Neural cell (in vitro differentiated cells): ENCODE results near the gene MYOM1. TPM values are rescaled to one million over a fixed set of nuclear protein-coding genes. Genes with fewer than 3 reads are reported as not detected.

ENCODE experiments used
- H2AFZ ChIP-seq: fragments of 200-600, 300-800 bp; sonication (generic), shearing (Covaris generic); 2 replicates; pipeline ENCODE4 v1.6.0; 2014; ENCODE audit warnings: low read depth, mild to moderate bottlenecking, antibody characterized with exemption, low read length, moderate library complexity
- H3F3A ChIP-seq: fragments of 200-600 bp; shearing (Covaris generic); 2 replicates; pipeline ENCODE4 v1.6.1; 2016; ENCODE audit warnings: mild to moderate bottlenecking, moderate library complexity, mixed read lengths, antibody characterized with exemption, low read length; ENCODE audit not compliant: insufficient read depth, poor library complexity, severe bottlenecking
- H3K27ac ChIP-seq: fragments of 200-600, 300-800 bp; sonication (generic), shearing (Covaris generic); 2 replicates; pipeline ENCODE4 v1.5.1; 2014; ENCODE audit warnings: mild to moderate bottlenecking, low read length, moderate library complexity
- H3K27me3 ChIP-seq: fragments of 300-800, 200-600 bp; sonication (generic), shearing (Covaris generic); 2 replicates; pipeline ENCODE4 v1.6.0; 2014; ENCODE audit warnings: mild to moderate bottlenecking, low read depth, low read length, moderate library complexity; ENCODE audit not compliant: insufficient read depth
- H3K36me3 ChIP-seq: fragments of 300-800, 200-600 bp; sonication (generic), shearing (Covaris generic); 2 replicates; pipeline ENCODE4 v1.5.1; 2014; ENCODE audit warnings: mild to moderate bottlenecking, antibody characterized with exemption, low read length, moderate library complexity; ENCODE audit not compliant: insufficient read depth
- H3K4me2 ChIP-seq: fragments of 300-800, 200-600 bp; sonication (generic), shearing (Covaris generic); 2 replicates; pipeline ENCODE4 v1.6.0; 2014; ENCODE audit warnings: mild to moderate bottlenecking, low read length
- H3K4me3 ChIP-seq: fragments of 300-800, 200-600 bp; sonication (generic), shearing (Covaris generic); 2 replicates; pipeline ENCODE4 v1.5.1; 2014; ENCODE audit warnings: mild to moderate bottlenecking, low read length, moderate library complexity
- H3K79me2 ChIP-seq: fragments of 200-600 bp; shearing (Covaris generic); replicated peaks from 2 replicates; pipeline ENCODE4 v1.6.0; 2014; ENCODE audit warnings: mild to moderate bottlenecking, low read length, moderate library complexity; ENCODE audit not compliant: insufficient read depth
- H3K9ac ChIP-seq: fragments of 300-800, 200-600 bp; sonication (generic), shearing (Covaris generic); 2 replicates; pipeline ENCODE4 v1.6.1; 2016; ENCODE audit warnings: mild to moderate bottlenecking, low read length, mixed read lengths
- H3K9me2 ChIP-seq: fragments of 200-600 bp; shearing (Covaris generic); 2 replicates; pipeline ENCODE4 v1.6.1; 2016; ENCODE audit warnings: mild to moderate bottlenecking, low read length, mixed read lengths; ENCODE audit not compliant: insufficient read depth
- H3K9me3 ChIP-seq: fragments of 200-600, 300-800 bp; sonication (generic), shearing (Covaris generic); 2 replicates; pipeline ENCODE4 v1.6.1; 2016; ENCODE audit warnings: mild to moderate bottlenecking, mixed run types, low read length, moderate library complexity, mixed read lengths
- H4K20me1 ChIP-seq: fragments of 200-600 bp; shearing (Covaris generic); 2 replicates; pipeline ENCODE4 v1.6.1; 2016; ENCODE audit warnings: mild to moderate bottlenecking, mixed run types; ENCODE audit not compliant: insufficient read depth
- EP300 ChIP-seq: fragments of 450-650 bp; conservative IDR thresholded peaks from 2 replicates; pipeline ENCODE4 v1.6.1; 2014; ENCODE audit warnings: antibody characterized with exemption, mild to moderate bottlenecking, moderate library complexity; ENCODE audit not compliant: poor library complexity, severe bottlenecking
- EZH2 ChIP-seq: fragments of 200-600, 300-800 bp; shearing (Covaris generic), sonication (generic); IDR thresholded peaks from 2 replicates; pipeline ENCODE4 v1.6.1; 2014; ENCODE audit warnings: antibody characterized with exemption, low read length, borderline replicate concordance, mild to moderate bottlenecking; ENCODE audit not compliant: insufficient read depth, poor library complexity, severe bottlenecking
- MXI1 ChIP-seq: fragments of 450-650 bp; conservative IDR thresholded peaks from 2 replicates; pipeline ENCODE4 v1.6.1; 2014; ENCODE audit warnings: antibody characterized with exemption, mild to moderate bottlenecking; ENCODE audit not compliant: poor library complexity, severe bottlenecking
- POLR2AphosphoS5 ChIP-seq: IDR thresholded peaks from 2 replicates; pipeline ENCODE4 v1.6.1; 2012
- RAD21 ChIP-seq: fragments of 450-650 bp; conservative IDR thresholded peaks from 2 replicates; pipeline ENCODE4 v1.6.1; 2014; ENCODE audit warnings: antibody characterized with exemption, mild to moderate bottlenecking, moderate library complexity
- SMC3 ChIP-seq: fragments of 450-650 bp; conservative IDR thresholded peaks from 2 replicates; pipeline ENCODE4 v1.6.1; 2014; ENCODE audit warnings: antibody characterized with exemption, mild to moderate bottlenecking, moderate library complexity; ENCODE audit not compliant: poor library complexity
- TAF1 ChIP-seq: IDR thresholded peaks from 2 replicates; pipeline ENCODE4 v1.6.1; 2012; ENCODE audit warnings: low read depth
- polyA plus RNA-seq: library from polyadenylated mRNA; depleted of rRNA; stranded (reverse); fragments of >200 nt; gene quantifications from 2 replicates; pipeline ENCODE4 v1.2.3, GENCODE V29; 2014
- TF ChIP-seq, protein P1 (sequence below): IDR thresholded peaks from 2 replicates; pipeline ENCODE4 v1.6.1; 2012; ENCODE audit warnings: borderline replicate concordance
- TF ChIP-seq, protein P2 (sequence below): fragments of 450-650 bp; IDR thresholded peaks from 2 replicates; pipeline ENCODE4 v1.5.1; 2014; ENCODE audit warnings: antibody characterized with exemption, mild to moderate bottlenecking, moderate library complexity; ENCODE audit not compliant: poor library complexity, severe bottlenecking

MYOM1 gene
- polyA plus RNA-seq, 1 donor from 2014 or later: 1.7 TPM

DNA sequence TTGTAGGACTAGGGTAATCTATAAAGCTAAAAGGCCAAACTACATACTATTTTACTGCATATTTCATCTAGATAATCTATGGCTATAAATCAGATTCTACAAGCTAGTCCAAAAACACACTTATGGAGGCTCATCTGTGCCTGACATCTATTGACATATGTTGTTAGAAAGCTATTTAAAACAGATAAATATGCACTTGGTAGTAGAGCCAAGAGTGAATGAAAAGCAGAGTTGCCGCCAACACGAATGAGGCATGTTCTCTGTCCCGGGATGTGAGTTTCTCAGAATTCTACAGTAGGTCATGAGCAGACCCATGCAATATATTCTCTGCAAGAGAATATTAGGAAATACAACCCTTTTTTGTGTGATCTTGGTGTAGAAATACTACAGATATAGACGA lies 140.1 kb downstream of the MYOM1 start:
- Histone ChIP-seq H3K4me2 (no peak overlapping the region), H3K4me3 (no peak overlapping the region), H4K20me1 (no peaks in the 10 kb centered on the region), H2AFZ (no peak overlapping the region), H3K36me3 (no peaks in the 10 kb centered on the region), H3K79me2 (no peaks in the 10 kb centered on the region), H3K27ac (no peak overlapping the region), H3K27me3 (no peaks in the 10 kb centered on the region), H3K9me3 (no peaks in the 10 kb centered on the region), H3K9ac (no peak overlapping the region), H3K9me2 (no peaks in the 10 kb centered on the region), H3F3A (no peaks in the 10 kb centered on the region)
- no peak for TF ChIP-seq TAF1
- no peak for TF ChIP-seq EP300
- no peak for TF ChIP-seq EZH2
- TF ChIP-seq, protein P1, sequence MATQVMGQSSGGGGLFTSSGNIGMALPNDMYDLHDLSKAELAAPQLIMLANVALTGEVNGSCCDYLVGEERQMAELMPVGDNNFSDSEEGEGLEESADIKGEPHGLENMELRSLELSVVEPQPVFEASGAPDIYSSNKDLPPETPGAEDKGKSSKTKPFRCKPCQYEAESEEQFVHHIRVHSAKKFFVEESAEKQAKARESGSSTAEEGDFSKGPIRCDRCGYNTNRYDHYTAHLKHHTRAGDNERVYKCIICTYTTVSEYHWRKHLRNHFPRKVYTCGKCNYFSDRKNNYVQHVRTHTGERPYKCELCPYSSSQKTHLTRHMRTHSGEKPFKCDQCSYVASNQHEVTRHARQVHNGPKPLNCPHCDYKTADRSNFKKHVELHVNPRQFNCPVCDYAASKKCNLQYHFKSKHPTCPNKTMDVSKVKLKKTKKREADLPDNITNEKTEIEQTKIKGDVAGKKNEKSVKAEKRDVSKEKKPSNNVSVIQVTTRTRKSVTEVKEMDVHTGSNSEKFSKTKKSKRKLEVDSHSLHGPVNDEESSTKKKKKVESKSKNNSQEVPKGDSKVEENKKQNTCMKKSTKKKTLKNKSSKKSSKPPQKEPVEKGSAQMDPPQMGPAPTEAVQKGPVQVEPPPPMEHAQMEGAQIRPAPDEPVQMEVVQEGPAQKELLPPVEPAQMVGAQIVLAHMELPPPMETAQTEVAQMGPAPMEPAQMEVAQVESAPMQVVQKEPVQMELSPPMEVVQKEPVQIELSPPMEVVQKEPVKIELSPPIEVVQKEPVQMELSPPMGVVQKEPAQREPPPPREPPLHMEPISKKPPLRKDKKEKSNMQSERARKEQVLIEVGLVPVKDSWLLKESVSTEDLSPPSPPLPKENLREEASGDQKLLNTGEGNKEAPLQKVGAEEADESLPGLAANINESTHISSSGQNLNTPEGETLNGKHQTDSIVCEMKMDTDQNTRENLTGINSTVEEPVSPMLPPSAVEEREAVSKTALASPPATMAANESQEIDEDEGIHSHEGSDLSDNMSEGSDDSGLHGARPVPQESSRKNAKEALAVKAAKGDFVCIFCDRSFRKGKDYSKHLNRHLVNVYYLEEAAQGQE: no peak

DNA sequence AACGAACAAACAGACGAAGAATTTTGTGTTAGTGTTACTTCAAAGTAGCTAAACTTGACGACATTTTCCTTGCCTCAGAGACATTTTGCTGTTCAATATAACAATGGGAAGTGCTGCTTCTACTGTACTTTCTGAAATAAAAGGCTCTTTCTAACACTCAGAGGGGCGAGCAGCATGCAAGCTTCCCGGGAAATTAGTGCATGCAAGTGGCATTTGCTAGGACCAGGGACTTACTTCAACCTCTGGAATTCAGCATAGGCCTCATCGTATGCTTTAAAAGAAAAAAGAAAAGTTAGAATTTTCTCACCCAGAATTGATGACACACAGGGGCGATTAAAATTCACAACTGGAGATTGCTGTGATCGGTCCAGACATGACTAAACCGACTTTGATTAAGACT lies 144.3 kb downstream of the MYOM1 start:
- H3K27ac ChIP-seq: no peak overlapping the region

More for the DNA sequence above, 144.3 kb downstream of the MYOM1 start:
- Histone ChIP-seq H3K4me3 (no peak overlapping the region), H3K79me2 (no peaks in the 10 kb centered on the region), H3K36me3 (no peaks in the 10 kb centered on the region), H4K20me1 (no peaks in the 10 kb centered on the region), H3K4me2 (no peak overlapping the region), H3K27me3 (no peaks in the 10 kb centered on the region), H3K9me3 (no peaks in the 10 kb centered on the region), H3K9ac (no peak overlapping the region), H3K9me2 (no peaks in the 10 kb centered on the region), H3F3A (no peaks in the 10 kb centered on the region), H2AFZ (no peak overlapping the region)
- TF ChIP-seq SMC3: no peak
- no peak for TF ChIP-seq RAD21
- no peak for TF ChIP-seq EP300
- no peak for TF ChIP-seq TAF1
- no peak for TF ChIP-seq EZH2
- TF ChIP-seq, protein P2, sequence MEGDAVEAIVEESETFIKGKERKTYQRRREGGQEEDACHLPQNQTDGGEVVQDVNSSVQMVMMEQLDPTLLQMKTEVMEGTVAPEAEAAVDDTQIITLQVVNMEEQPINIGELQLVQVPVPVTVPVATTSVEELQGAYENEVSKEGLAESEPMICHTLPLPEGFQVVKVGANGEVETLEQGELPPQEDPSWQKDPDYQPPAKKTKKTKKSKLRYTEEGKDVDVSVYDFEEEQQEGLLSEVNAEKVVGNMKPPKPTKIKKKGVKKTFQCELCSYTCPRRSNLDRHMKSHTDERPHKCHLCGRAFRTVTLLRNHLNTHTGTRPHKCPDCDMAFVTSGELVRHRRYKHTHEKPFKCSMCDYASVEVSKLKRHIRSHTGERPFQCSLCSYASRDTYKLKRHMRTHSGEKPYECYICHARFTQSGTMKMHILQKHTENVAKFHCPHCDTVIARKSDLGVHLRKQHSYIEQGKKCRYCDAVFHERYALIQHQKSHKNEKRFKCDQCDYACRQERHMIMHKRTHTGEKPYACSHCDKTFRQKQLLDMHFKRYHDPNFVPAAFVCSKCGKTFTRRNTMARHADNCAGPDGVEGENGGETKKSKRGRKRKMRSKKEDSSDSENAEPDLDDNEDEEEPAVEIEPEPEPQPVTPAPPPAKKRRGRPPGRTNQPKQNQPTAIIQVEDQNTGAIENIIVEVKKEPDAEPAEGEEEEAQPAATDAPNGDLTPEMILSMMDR: no peak
- TF ChIP-seq POLR2AphosphoS5: no peak
- TF ChIP-seq, protein P1: no peak
- TF ChIP-seq MXI1: no peak
